Activated naive CD8-positive, alpha-beta T cell treated with anti-CD3 and anti-CD28 coated beads, Interleukin-2, amount 10 ng/mL, durations not matched to agents 7 days and 5 days (primary cell): ENCODE results near the gene FCAMR. TPM values are rescaled to one million over a fixed set of nuclear protein-coding genes. Genes with fewer than 3 reads are reported as not detected.

Source experiments
- ATAC-seq: fragments of 150-1000 bp; cut with Tn5 transposase; one replicate; pipeline ENCODE4 v1.10.0; 2021; ENCODE audit warnings: low read depth, moderate library complexity
- POLR2A ChIA-PET: fragments of 350-600 bp; sonication (Branson Sonifier 250); formaldehyde crosslinking; loops from one replicate; lab custom pipeline; 2021; ENCODE audit warnings: antibody characterized with exemption; lab: Charles Lee
- DNase-seq: peaks from one replicate; pipeline ENCODE4 v3.0.0; 2021
- H3K27ac Mint-ChIP-seq: one replicate; pipeline ENCODE4 v1.8.0; 2022; ENCODE audit warnings: mild to moderate bottlenecking, mixed read lengths
- H3K27me3 Mint-ChIP-seq: one replicate; pipeline ENCODE4 v1.8.0; 2022; ENCODE audit warnings: mild to moderate bottlenecking, moderate library complexity, mixed read lengths
- H3K36me3 Mint-ChIP-seq: one replicate; pipeline ENCODE4 v1.8.0; 2021; ENCODE audit warnings: mild to moderate bottlenecking, mixed read lengths
- H3K4me1 Mint-ChIP-seq: one replicate; pipeline ENCODE4 v1.8.0; 2021; ENCODE audit warnings: mixed read lengths
- H3K4me3 Mint-ChIP-seq: one replicate; pipeline ENCODE4 v1.8.0; 2022; ENCODE audit warnings: mild to moderate bottlenecking, moderate library complexity, mixed read lengths
- H3K9me3 Mint-ChIP-seq: one replicate; pipeline ENCODE4 v1.8.0; 2021; ENCODE audit warnings: mixed read lengths
- total RNA-seq, 2 experiments: library from RNA; stranded (reverse); gene quantifications; one replicate each; pipeline ENCODE4 v1.2.3, GENCODE V29; 2021

Gene FCAMR, protein sequence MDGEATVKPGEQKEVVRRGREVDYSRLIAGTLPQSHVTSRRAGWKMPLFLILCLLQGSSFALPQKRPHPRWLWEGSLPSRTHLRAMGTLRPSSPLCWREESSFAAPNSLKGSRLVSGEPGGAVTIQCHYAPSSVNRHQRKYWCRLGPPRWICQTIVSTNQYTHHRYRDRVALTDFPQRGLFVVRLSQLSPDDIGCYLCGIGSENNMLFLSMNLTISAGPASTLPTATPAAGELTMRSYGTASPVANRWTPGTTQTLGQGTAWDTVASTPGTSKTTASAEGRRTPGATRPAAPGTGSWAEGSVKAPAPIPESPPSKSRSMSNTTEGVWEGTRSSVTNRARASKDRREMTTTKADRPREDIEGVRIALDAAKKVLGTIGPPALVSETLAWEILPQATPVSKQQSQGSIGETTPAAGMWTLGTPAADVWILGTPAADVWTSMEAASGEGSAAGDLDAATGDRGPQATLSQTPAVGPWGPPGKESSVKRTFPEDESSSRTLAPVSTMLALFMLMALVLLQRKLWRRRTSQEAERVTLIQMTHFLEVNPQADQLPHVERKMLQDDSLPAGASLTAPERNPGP
- total RNA-seq, result under 1 TPM in 1 of 2 experiments, not detected in 1; 0.22 TPM

DNA sequence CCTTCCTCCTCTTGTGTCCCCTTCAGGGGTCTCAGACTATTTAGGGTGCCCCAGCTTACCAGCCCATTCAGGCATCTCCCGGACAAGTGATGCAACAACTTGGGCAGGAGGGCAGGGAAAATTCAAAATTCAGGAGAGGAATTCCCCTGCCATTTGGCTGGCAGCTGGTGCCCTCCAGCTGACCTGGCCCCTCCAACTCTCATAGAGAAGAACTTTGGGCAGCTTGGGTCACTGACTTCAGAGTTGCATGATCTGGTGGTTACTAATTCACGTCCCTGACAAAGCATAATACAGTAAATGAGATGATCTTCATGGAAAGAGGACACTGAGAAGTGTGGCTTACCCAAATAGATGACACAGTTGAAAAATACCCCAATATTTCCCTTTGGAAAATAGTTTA, at the start of gene FCAMR:
Gene FCAMR, minus strand, starts transcription at position 15 of the 400 bp plus-strand sequence. CDS start 335 bp downstream, outside the sequence.
- no peak for DNase-seq
- H3K9me3 Mint-ChIP-seq, result no peaks in the 10 kb centered on the region
- ATAC-seq, result no peak
- H3K4me3 Mint-ChIP-seq, result no peak within 1 kb of the TSS
- no peaks in the 10 kb centered on the region for H3K36me3 Mint-ChIP-seq
- POLR2A ChIA-PET, result no interaction called here
- H3K4me1 Mint-ChIP-seq, result peaks cover 27% of the 10 kb centered on the region
- H3K27ac Mint-ChIP-seq, result peak within 1 kb of the TSS; percentile 2
- H3K27me3 Mint-ChIP-seq, result peaks cover 32% of the 10 kb centered on the region

DNA sequence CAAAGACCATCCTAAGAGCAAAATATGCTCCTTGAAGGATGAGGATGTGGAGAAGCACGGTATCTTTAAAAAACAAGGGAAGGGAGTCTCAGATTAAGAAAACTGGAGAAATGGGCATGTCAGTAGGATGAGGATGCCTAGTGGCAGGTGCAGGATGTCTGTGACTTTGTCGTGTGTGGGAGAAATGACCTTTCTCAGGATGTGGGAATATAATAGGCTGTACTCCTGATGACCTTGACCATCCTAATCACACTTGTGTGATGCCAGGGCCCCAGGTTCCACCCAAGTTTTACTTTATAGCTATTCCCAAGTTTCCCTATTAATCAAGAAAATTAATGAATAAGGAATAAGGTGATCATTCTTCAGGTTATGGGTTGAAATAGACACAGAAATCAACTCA, 49.4 kb upstream of the FCAMR start:
- POLR2A ChIA-PET, result no interaction called here
- no peak for DNase-seq
- Mint-ChIP-seq H3K27ac (no peak overlapping the region), H3K36me3 (no peaks in the 10 kb centered on the region), H3K4me3 (no peak overlapping the region), H3K9me3 (no peaks in the 10 kb centered on the region), H3K4me1 (peaks cover 4% of the 10 kb centered on the region), H3K27me3 (peaks cover 24% of the 10 kb centered on the region)
- no peak for ATAC-seq

DNA sequence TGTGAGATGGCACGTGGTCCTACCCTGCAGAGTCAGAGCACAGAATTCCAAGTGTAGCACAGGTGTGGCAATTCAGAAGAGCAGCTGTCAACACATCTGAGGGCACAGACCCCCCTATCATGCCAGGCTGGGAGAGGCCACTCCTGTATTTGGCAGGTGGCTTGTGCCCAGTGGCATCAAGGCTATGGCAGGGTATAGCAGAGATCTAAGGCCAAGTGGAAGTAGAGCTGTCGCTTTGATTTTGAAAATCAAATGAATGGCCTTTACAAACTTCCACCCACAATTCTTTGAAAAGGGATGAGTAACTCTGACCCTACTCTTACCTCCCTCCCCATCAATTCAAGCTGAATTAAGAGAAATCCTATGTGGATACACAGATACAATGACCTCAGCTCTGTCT, 48.9 kb upstream of the FCAMR start:
- Mint-ChIP-seq H3K27ac (no peak overlapping the region), H3K4me1 (peaks cover 4% of the 10 kb centered on the region), H3K27me3 (peaks cover 24% of the 10 kb centered on the region), H3K4me3 (no peak overlapping the region), H3K36me3 (no peaks in the 10 kb centered on the region), H3K9me3 (no peaks in the 10 kb centered on the region)
- POLR2A ChIA-PET, result interaction anchor here (1.1 kb wide), 1 partner anchor 308 kb away, joined by 3 read pairs; no protein-coding TSS in a partner anchor
- ATAC-seq, result no peak
- DNase-seq, result no peak

DNA sequence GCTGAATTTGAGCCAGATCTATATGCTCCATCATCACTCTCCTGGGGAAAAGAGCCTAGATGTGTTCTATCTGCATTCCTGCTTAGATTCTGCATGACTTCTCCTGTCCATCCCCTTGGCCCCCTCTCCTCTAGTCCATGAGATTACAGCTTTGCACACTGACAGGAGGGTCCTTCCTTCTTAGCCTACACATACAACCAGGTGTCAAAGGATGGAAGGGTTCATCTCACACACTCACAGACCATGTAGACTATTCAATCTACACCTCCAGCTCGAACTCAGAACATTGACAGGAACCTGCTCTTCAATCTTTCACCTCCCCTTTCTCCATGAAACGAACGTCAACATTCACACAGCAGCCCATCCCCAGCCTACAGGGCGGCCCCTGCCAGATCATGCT, 48.4 kb upstream of the FCAMR start:
- no peaks in the 10 kb centered on the region for H3K9me3 Mint-ChIP-seq
- peaks cover 4% of the 10 kb centered on the region for H3K4me1 Mint-ChIP-seq
- POLR2A ChIA-PET, result interaction anchor here (1.1 kb wide), 1 partner anchor 308 kb away, joined by 3 read pairs; no protein-coding TSS in a partner anchor
- H3K4me3 Mint-ChIP-seq, result no peak overlapping the region
- H3K27me3 Mint-ChIP-seq, result peaks cover 27% of the 10 kb centered on the region
- peak overlapping the region; percentile 48 for H3K27ac Mint-ChIP-seq
- DNase-seq, result no peak
- ATAC-seq, result no peak
- H3K36me3 Mint-ChIP-seq, result no peaks in the 10 kb centered on the region

DNA sequence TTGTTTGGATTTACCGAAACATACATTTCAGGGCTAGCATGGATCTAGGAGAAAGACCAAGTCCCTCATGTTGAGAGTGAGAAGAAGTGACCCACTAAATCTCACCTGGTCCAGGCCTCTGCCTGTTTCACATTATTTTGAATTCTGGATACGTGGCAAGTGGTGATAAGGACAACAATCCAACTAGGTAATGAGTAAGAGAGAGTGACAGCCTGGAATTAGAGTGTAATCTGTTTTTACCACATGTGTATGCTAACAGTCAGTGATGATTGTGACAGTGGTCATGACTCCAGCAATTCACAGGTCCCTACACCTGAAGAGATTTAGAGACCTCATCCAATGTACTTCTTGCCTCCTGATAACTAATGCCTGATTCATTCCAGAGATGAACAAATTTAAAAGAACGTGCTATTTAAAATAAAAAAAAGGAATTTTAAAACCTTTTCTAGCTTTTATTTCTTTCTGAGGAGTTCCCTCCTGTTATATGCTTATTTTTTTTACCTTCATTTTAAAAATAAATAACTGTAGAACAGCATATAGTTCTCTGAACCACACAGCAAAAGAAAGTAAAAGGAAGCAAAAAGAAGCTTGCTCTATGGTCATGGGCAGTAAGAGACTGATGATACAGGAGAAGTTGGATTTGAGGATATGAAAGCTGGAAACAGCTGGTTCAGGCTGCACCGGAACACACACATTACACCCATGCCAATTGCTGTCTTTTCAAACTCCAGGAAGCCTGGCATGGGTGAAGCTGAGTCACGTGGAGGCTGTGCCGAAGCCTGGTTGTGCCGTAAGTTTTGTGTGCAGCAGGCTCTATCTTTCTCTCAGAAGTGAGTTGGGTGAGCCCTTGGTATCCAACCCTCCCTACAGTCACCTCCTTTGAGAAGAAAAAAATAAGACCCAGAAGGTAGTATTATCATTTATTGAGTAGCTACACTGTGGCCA, 47.6 kb upstream of the FCAMR start:
- POLR2A ChIA-PET, result interaction anchor here (1.1 kb wide), 1 partner anchor 307 kb away, joined by 3 read pairs; no protein-coding TSS in a partner anchor
- Mint-ChIP-seq H3K27ac (no peak overlapping the region), H3K4me1 (peaks cover 4% of the 10 kb centered on the region), H3K9me3 (no peaks in the 10 kb centered on the region), H3K36me3 (no peaks in the 10 kb centered on the region), H3K4me3 (no peak overlapping the region), H3K27me3 (peaks cover 35% of the 10 kb centered on the region)
- DNase-seq (no peak), ATAC-seq (no peak)

DNA sequence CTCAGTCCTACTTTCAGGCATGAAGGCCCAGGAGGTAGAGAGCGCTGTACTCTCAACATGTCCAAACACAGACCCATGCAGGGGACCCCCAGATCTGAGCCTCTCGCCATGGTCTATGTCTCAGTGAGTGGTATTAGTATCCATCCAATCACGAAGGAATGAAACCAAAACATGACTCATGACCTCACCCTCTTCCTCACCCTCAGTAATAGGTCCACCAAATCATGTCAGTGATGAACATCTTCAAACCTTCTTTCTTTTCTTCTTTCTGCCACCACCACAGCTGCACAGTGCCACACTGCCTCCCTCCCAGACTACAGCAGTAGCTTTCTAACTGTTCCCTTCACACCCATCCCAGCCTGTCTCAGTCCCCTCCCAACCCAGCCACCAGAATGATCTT, 45.5 kb upstream of the FCAMR start:
- POLR2A ChIA-PET, result no interaction called here
- Mint-ChIP-seq H3K9me3 (no peaks in the 10 kb centered on the region), H3K27me3 (peaks cover 50% of the 10 kb centered on the region), H3K4me1 (peaks cover 2% of the 10 kb centered on the region), H3K4me3 (no peak overlapping the region), H3K27ac (no peak overlapping the region), H3K36me3 (no peaks in the 10 kb centered on the region)
- no peak for DNase-seq
- ATAC-seq, result no peak

DNA sequence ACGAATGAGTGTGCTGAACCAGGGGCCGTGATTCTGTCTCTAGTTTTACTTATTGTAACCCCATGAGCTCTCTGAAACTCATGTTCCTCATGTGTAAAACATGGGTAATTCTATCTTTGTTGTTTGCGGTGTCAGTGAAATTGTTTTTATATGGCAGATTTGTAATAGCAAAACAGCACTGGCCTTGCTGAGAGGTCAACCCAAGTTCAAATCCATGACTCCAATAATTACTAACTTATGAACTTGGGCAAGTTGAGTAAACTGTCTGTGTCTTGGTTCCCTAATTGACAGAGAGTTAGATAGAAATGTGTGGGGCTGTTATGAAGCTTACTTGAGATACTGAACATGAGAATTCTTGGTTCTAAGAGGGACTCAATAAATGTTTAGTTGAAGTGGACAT, 44.5 kb upstream of the FCAMR start:
- H3K4me1 Mint-ChIP-seq, result peaks cover 2% of the 10 kb centered on the region
- DNase-seq (no peak), ATAC-seq (no peak)
- H3K27ac Mint-ChIP-seq, result no peak overlapping the region
- no peaks in the 10 kb centered on the region for H3K36me3 Mint-ChIP-seq
- H3K4me3 Mint-ChIP-seq, result no peak overlapping the region
- peaks cover 52% of the 10 kb centered on the region for H3K27me3 Mint-ChIP-seq
- no peaks in the 10 kb centered on the region for H3K9me3 Mint-ChIP-seq
- POLR2A ChIA-PET, result no interaction called here

DNA sequence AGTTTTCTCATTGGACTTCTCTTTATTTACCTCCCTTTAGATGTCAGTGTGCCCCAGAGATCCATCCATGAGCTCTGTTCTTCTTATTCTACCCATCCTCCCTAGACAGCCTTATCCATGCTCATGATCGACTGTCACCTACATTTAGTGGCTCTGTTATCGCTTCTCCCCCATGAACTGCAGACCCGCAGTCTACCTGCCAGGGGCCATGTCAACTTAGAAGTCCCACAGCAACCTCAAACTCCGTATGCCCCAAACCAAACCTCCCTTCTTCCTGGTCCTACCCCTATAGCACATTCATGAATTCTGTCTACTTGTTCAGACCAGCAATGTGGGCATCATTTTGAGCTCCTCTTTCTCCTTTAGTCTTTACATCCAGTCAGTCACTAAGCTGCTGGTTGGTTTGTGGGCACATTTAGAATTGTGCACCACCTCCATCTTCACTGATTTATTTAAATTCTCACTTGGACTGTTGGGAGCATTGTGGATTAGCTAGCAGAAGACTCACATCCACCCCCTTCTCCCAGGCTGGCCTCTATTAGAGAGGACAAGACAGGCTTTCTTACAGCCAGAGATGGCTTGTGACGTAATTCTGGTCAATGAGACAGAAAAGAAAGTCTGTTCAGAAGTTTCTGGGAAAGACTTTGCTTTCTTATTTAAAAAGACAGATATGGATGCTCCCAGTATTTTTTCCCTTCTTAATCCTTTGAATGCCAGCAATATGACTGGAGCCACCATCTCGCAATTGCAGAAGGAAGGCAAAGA, 43.2 kb upstream of the FCAMR start:
- Mint-ChIP-seq H3K9me3 (no peaks in the 10 kb centered on the region), H3K4me3 (no peak overlapping the region), H3K27ac (no peak overlapping the region), H3K4me1 (peaks cover 2% of the 10 kb centered on the region), H3K36me3 (no peaks in the 10 kb centered on the region), H3K27me3 (peaks cover 47% of the 10 kb centered on the region)
- no peak for ATAC-seq
- POLR2A ChIA-PET, result no interaction called here
- DNase-seq, result no peak

DNA sequence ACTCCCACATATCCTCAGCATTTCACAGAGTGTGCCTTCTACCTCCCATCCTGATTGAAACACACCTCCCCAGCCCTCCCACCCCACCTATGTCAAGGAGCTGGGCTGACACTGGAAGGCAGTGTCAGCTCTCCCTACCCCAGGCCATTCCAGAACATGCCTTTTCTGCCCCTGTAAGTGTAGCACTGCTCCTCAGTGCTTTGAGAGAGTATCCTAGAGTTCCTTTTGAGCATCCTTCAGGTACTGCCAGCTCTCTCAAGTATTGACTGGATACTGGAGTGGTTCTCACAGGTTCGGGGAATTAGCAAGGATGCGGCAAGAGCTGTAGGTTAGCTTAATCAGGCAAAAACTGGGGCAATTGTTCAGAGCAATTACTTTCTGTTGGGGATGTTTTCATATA, 40.5 kb upstream of the FCAMR start:
- no peaks in the 10 kb centered on the region for H3K4me1 Mint-ChIP-seq
- DNase-seq (no peak), ATAC-seq (no peak)
- no peak overlapping the region for H3K4me3 Mint-ChIP-seq
- H3K36me3 Mint-ChIP-seq, result no peaks in the 10 kb centered on the region
- no peak overlapping the region for H3K27ac Mint-ChIP-seq
- H3K9me3 Mint-ChIP-seq, result no peaks in the 10 kb centered on the region
- POLR2A ChIA-PET, result no interaction called here
- H3K27me3 Mint-ChIP-seq, result peaks cover 50% of the 10 kb centered on the region

DNA sequence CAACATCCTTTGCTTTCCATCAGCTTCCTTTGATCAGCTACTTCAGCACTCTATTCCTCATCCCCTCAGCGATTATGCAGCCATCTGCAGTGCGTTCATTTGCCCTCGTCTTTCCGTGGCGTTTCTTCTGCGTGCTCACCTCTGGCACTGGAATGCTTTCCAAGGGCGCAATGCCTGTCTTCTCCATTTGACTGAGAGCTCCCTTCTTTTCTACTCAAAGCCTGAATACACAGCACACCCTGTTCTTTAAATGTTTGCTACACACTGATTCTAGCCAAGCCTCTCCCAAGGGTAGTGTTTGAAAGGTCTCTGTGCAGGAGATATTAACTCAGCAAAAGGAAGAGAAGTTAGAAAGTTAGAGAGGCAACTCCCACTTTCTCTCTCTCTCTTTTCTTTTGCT, 39.7 kb upstream of the FCAMR start:
- Mint-ChIP-seq H3K4me3 (no peak overlapping the region), H3K9me3 (no peaks in the 10 kb centered on the region), H3K27me3 (peaks cover 48% of the 10 kb centered on the region), H3K27ac (no peak overlapping the region), H3K36me3 (no peaks in the 10 kb centered on the region), H3K4me1 (no peaks in the 10 kb centered on the region)
- ATAC-seq (no peak), DNase-seq (no peak)
- POLR2A ChIA-PET, result no interaction called here

DNA sequence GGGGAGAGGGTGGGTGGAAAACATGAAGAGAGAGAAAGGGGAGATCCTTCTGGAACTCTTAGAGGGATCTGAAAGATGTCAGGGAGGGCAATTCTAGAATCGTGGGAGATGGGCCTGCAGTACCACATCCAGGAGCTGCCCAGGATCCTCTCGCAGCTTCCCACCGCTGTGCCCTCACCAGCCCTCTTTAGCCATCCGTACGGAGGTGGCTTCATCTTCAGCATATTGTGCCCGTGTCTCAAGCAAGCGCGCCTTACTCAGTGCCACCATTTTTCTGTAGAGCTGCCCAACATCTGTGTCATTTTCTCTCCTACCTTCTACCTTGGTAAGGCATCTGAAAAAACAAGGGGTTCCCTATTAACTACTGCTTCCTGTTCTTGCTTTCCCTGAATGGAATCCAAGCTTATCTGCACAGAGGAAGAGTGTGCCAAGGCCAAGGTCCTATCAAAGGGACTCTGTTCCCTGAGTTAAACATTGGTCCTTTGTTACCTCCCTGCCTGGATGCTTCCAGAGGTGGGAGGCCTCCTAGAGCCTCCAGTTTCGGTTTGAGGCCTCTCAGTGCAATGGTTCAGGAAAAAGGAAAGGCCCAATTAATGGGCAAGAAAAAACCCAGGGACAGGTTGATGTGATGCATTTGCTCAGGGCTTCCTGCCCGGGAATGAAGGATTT, 39.1 kb upstream of the FCAMR start:
- ATAC-seq, result no peak
- POLR2A ChIA-PET, result no interaction called here

DNA sequence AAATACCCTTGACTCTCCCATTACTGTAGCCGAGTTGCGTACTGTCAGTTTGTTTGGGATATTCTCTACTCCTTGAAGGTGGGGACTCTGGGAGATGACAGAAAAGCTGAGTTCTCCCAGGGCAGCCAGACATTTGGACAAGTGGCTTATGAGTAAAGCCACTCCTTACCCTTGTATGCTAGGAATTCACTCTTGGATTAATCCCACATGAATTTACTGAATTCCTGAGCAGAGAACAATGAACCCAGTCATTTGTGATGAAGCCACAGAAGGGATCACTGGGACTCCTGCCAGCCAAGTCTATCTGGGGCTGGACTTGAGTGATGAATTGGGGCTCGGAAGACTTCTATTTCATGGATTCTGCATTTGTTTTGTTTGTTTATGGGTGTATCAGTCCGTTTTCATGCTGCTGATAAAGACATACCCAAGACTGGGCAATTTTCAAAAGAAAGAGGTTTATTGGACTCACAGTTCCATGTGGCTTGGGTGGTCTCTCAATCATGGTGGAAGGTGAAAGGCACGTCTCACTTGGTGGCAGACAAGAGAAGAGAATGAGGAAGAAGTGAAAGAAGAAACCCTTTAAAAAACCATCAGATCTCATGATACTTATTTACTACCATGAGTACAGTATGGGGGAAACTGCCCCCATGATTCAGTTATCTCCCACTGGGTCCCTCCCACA, 37.2 kb upstream of the FCAMR start:
- POLR2A ChIA-PET, result no interaction called here
- DNase-seq (no peak), ATAC-seq (no peak)
- no peak overlapping the region for H3K4me3 Mint-ChIP-seq
- H3K27ac Mint-ChIP-seq, result no peak overlapping the region
- no peaks in the 10 kb centered on the region for H3K4me1 Mint-ChIP-seq
- no peaks in the 10 kb centered on the region for H3K36me3 Mint-ChIP-seq
- H3K9me3 Mint-ChIP-seq, result no peaks in the 10 kb centered on the region
- peaks cover 30% of the 10 kb centered on the region for H3K27me3 Mint-ChIP-seq

More for the DNA sequence above, 39.1 kb upstream of the FCAMR start:
- Mint-ChIP-seq H3K4me1 (no peaks in the 10 kb centered on the region), H3K36me3 (no peaks in the 10 kb centered on the region), H3K9me3 (no peaks in the 10 kb centered on the region), H3K27ac (no peak overlapping the region), H3K4me3 (no peak overlapping the region), H3K27me3 (peaks cover 43% of the 10 kb centered on the region)
- no peak for DNase-seq
